ENCODE measurements around the gene GABRB3. TPM values are rescaled to one million over a fixed set of nuclear protein-coding genes. Genes with fewer than 3 reads are reported as not detected.
A peak's percentile ranks its signal among the peaks of the same experiment; 100 is the strongest.

Gene GABRB3
- total and polyA plus RNA-seq, 2 of the 8 experiments (the other 6 are each of a cell fraction or from before 2014, with no cell fraction given): 98.8 to 163 TPM

DNA sequence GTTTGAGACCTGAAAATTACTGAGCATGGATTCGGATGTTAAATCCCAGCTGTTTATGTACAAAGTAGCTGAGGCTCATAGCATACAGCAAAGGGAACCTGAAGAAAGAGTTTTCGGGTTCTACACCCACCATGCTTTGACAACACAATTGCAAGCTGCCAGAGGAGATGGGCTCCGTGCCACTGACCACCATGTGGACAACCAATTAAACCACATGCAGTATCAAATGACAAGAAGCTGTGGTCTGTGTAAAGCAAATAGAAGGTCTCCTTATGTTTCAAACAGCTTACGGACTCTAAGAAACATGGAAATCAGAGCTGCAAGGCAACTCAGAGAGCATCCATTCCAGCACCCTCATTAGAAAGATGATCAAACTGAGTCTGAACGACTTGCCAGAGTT is 12.9 kb downstream of the GABRB3 start:
- 88% methylated on average over 5 of the region's 5 CpGs; no CpG with 5 or more reads in 1 of the 2 experiments for WGBS, 2 experiments (ENCODE audit: extremely low coverage in 1 of 2, insufficient coverage in 1 of 2, insufficient read length in 1 of 2, insufficient replicate concordance in 2 of 2, low coverage in 1 of 2, low lambda C conversion rate in 2 of 2, missing lambda C conversion rate in 1 of 2)
- H3K27me3 ChIP-seq (replicated peaks in 1 of 4; ENCODE audit: control insufficient read depth in 3 of 4, extremely low read depth in 1 of 4, insufficient read depth in 3 of 4, low read length in 3 of 4): no peaks in the 10 kb centered on the region

More for the DNA sequence above, 12.9 kb downstream of the GABRB3 start:
- H3K79me2 ChIP-seq (ENCODE audit: control insufficient read depth in 1 of 2, insufficient read depth in 2 of 2, low read length in 2 of 2): peaks cover 11 to 93% of the 10 kb centered on the region in 2 experiments
- FAIRE-seq (no peak), DNase-seq (ENCODE audit: low read depth in 1 of 2, low spot score in 2 of 2) (no peak)
- peaks cover 3% of the 10 kb centered on the region for H3K79me1 ChIP-seq (ENCODE audit: low read depth, low read length)
- no peak overlapping the region for H2BK120ac ChIP-seq (replicated peaks; ENCODE audit: low read depth, low read length)
- H4K91ac ChIP-seq (replicated peaks; ENCODE audit: insufficient read length, low read length): no peak overlapping the region
- H3K36me3 ChIP-seq (ENCODE audit: control insufficient read depth in 2 of 4, insufficient read depth in 4 of 4, low read length in 3 of 4): no peaks in the 10 kb centered on the region
- no peak overlapping the region for H2BK5ac ChIP-seq (ENCODE audit: low read depth, low read length)
- 0 out of 2 replicates have a peak overlapping the region, but pooled peaks have one; percentile 6 for H2BK12ac ChIP-seq (ENCODE audit: low read depth, low read length)
- no peak overlapping the region for H3K56ac ChIP-seq (replicated peaks; ENCODE audit: insufficient read length, low read depth, low read length)
- TF ChIP-seq POU5F1 (IDR thresholded peaks at IDR 0.05; ENCODE audit: low read depth, low read length): no peak
- TF ChIP-seq POLR2A (IDR thresholded peaks at IDR 0.05; ENCODE audit: control extremely low read depth in 1 of 2, low read depth in 2 of 2, low read length in 2 of 2): no peak
- no peak for TF ChIP-seq RAD21 (IDR thresholded peaks at IDR 0.05 in 1 of 2, conservative IDR thresholded peaks at IDR 0.05 in 1 of 2; ENCODE audit: low read depth in 2 of 2, low read length in 2 of 2)
- ChIA-PET CTCF (ENCODE audit: partially characterized antibody) (interaction anchor here (0.7 to 1.8 kb wide), 9 partner anchors 9 to 517 kb away, joined by 3 to 7 read pairs (median 4); no protein-coding TSS in a partner anchor), POLR2A (ENCODE audit: partially characterized antibody) (interaction anchor here (0.8 to 1.2 kb wide), 4 partner anchors 14 to 72 kb away, joined by 3 read pairs; no protein-coding TSS in a partner anchor)
- H4K5ac ChIP-seq (ENCODE audit: insufficient read length, low read depth, low read length): no peak overlapping the region
- peaks cover 6 to 31% (median 25%) of the 10 kb centered on the region in 4 experiments for H3K4me1 ChIP-seq (replicated peaks in 1 of 4; ENCODE audit: control insufficient read depth in 3 of 4, insufficient read depth in 4 of 4, low read length in 3 of 4)
- no peak overlapping the region; a peak in 1 of 4 replicates for H3K4me2 ChIP-seq (ENCODE audit: insufficient read depth in 1 of 2, low read depth in 2 of 2, low read length in 2 of 2)
- H3K4ac ChIP-seq (replicated peaks; ENCODE audit: insufficient read length, low read depth, low read length): no peak overlapping the region
- H3K9me3 ChIP-seq (ENCODE audit: insufficient read depth in 2 of 2, low read depth in 1 of 2, low read length in 1 of 2): no peaks in the 10 kb centered on the region
- no peak overlapping the region for H3K4me3 ChIP-seq (ENCODE audit: extremely low read depth in 1 of 4, insufficient read depth in 2 of 4, low read depth in 3 of 4, low read length in 4 of 4)
- H3K9ac ChIP-seq (replicated peaks in 1 of 4; ENCODE audit: extremely low read depth in 1 of 4, low read depth in 3 of 4, low read length in 3 of 4): no peak overlapping the region
- no peak overlapping the region for H2AFZ ChIP-seq (ENCODE audit: low read length)
- H4K8ac ChIP-seq (ENCODE audit: extremely low read depth, insufficient read depth, low read length): no peak overlapping the region
- H4K20me1 ChIP-seq (replicated peaks in 1 of 2; ENCODE audit: control insufficient read depth in 1 of 2, insufficient read depth in 2 of 2, low read length in 2 of 2): peaks cover 0 to 3% of the 10 kb centered on the region in 2 experiments
- no peak overlapping the region for H3K14ac ChIP-seq (ENCODE audit: insufficient read length)
- no peak overlapping the region for H3K18ac ChIP-seq (ENCODE audit: extremely low read depth, low read length)
- H3K23me2 ChIP-seq (ENCODE audit: low read depth, low read length): no peaks in the 10 kb centered on the region
- H2AK5ac ChIP-seq (ENCODE audit: low read depth, low read length): 0 out of 2 replicates have a peak overlapping the region, but pooled peaks have one; percentile 31
- H3K23ac ChIP-seq (ENCODE audit: insufficient read length): no peak overlapping the region
- H2BK15ac ChIP-seq (ENCODE audit: low read length): no peak overlapping the region
- H3K27ac ChIP-seq (ENCODE audit: low read depth, low read length): no peak overlapping the region
- H2BK20ac ChIP-seq (ENCODE audit: low read length): no peak overlapping the region

Data from H1 (cell line).